Right lung (tissue), 10 donors: ENCODE measurements around the gene TMEM203. TPM values are rescaled to one million over a fixed set of nuclear protein-coding genes. Genes with fewer than 3 reads are reported as not detected.

Experiments used
- DNase-seq, 2 donors: peaks; one replicate each; pipeline ENCODE4 v3.0.0-alpha.2; 2013
- long read RNA-seq, 8 donors: transcript quantifications; one replicate each; lab custom pipeline, GENCODE V29; 2026
- polyA plus RNA-seq, 5 donors: library from polyadenylated mRNA; unstranded; fragments of 120-200 nt; gene quantifications; one replicate each; pipeline versions ENCODE4 v1.2.1 to v1.2.3, GENCODE V29; 2013; ENCODE audit warnings: inconsistent platforms in 1 of 5, low replicate concordance in 1 of 5; ENCODE audit not compliant: insufficient read length in 5 of 5, insufficient read depth in 1 of 5

The TMEM203 gene, protein sequence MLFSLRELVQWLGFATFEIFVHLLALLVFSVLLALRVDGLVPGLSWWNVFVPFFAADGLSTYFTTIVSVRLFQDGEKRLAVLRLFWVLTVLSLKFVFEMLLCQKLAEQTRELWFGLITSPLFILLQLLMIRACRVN
- polyA plus RNA-seq: 10 to 100 TPM; 31.5 to 40.1 (median 35.4) TPM
- long read RNA-seq, donor 1, transcript TMEM203-201 (1 exons, 1,557 nt): major isoform, 63 of 63 reads
- long read RNA-seq, donor 1, partial matches to known transcripts: 0 of 63 reads
- long read RNA-seq, donor 1, other reads (novel, unspliced or antisense): 0 of 63 reads
- long read RNA-seq, donor 2, transcript TMEM203-201 (1 exons, 1,557 nt): major isoform, 35 of 35 reads
- long read RNA-seq, donor 2, partial matches to known transcripts: 0 of 35 reads
- long read RNA-seq, donor 2, other reads (novel, unspliced or antisense): 0 of 35 reads
- long read RNA-seq, donor 3, transcript TMEM203-201 (1 exons, 1,557 nt): major isoform, 43 of 43 reads
- long read RNA-seq, donor 3, partial matches to known transcripts: 0 of 43 reads
- long read RNA-seq, donor 3, other reads (novel, unspliced or antisense): 0 of 43 reads
- long read RNA-seq, donor 4, transcript TMEM203-201 (1 exons, 1,557 nt): major isoform, 17 of 17 reads
- long read RNA-seq, donor 4, partial matches to known transcripts: 0 of 17 reads
- long read RNA-seq, donor 4, other reads (novel, unspliced or antisense): 0 of 17 reads
- long read RNA-seq, donor 5, transcript TMEM203-201 (1 exons, 1,557 nt): major isoform, 40 of 40 reads
- long read RNA-seq, donor 5, partial matches to known transcripts: 0 of 40 reads
- long read RNA-seq, donor 5, other reads (novel, unspliced or antisense): 0 of 40 reads
- long read RNA-seq, donor 6, transcript TMEM203-201 (1 exons, 1,557 nt): major isoform, 49 of 49 reads
- long read RNA-seq, donor 6, partial matches to known transcripts: 0 of 49 reads
- long read RNA-seq, donor 6, other reads (novel, unspliced or antisense): 0 of 49 reads
- long read RNA-seq, donor 7, transcript TMEM203-201 (1 exons, 1,557 nt): major isoform, 35 of 35 reads
- long read RNA-seq, donor 7, partial matches to known transcripts: 0 of 35 reads
- long read RNA-seq, donor 7, other reads (novel, unspliced or antisense): 0 of 35 reads
- long read RNA-seq, donor 8, transcript TMEM203-201 (1 exons, 1,557 nt): major isoform, 19 of 19 reads
- long read RNA-seq, donor 8, partial matches to known transcripts: 0 of 19 reads
- long read RNA-seq, donor 8, other reads (novel, unspliced or antisense): 0 of 19 reads

DNA sequence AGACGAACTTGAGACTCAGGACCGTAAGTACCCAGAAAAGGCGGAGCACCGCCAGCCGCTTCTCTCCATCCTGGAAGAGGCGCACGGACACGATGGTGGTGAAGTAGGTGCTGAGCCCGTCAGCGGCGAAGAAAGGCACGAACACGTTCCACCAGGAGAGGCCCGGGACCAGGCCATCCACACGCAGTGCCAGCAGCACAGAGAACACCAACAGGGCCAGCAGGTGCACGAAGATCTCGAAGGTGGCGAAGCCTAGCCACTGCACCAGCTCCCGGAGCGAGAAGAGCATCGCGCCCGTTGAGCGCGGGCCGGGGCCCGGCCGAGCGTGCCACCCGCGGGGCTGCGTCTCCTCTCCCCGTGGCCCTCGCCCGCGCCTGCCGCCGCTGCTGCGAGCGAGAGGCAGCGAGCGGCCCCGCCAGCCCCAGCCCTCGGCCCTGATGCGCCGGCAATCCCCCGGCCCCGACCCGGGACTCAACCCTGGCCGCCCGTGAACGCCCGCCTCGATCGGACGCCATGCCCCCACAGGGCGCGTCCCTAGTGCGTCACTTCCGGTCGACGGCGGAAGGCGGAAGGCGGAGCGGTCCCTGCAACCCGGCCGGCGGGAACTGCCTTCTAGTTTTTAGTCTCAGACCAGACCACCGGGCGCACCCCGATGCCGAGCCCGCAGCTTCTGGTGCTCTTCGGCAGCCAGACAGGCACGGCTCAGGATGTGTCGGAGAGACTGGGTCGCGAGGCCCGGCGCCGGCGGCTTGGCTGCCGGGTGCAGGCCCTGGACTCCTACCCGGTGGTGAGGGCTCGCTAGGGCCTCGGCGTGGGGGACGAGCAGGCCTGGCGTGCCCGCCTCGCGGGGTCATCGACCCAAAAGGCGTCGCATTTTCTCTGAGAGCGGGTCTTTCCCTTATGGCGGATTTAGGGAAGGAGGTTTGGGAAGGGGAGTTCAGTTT, at the start of gene TMEM203, which contains the start of gene NDOR1:
Gene TMEM203, minus strand, starts transcription at position 523 of the 944 bp plus-strand sequence. Its CDS starts 234 bp downstream, at position 289.
Gene NDOR1, plus strand, starts transcription at position 575 of the 944 bp plus-strand sequence. Its CDS starts 78 bp downstream, at position 653.
- peak; percentile 83 to 85 for DNase-seq

DNA sequence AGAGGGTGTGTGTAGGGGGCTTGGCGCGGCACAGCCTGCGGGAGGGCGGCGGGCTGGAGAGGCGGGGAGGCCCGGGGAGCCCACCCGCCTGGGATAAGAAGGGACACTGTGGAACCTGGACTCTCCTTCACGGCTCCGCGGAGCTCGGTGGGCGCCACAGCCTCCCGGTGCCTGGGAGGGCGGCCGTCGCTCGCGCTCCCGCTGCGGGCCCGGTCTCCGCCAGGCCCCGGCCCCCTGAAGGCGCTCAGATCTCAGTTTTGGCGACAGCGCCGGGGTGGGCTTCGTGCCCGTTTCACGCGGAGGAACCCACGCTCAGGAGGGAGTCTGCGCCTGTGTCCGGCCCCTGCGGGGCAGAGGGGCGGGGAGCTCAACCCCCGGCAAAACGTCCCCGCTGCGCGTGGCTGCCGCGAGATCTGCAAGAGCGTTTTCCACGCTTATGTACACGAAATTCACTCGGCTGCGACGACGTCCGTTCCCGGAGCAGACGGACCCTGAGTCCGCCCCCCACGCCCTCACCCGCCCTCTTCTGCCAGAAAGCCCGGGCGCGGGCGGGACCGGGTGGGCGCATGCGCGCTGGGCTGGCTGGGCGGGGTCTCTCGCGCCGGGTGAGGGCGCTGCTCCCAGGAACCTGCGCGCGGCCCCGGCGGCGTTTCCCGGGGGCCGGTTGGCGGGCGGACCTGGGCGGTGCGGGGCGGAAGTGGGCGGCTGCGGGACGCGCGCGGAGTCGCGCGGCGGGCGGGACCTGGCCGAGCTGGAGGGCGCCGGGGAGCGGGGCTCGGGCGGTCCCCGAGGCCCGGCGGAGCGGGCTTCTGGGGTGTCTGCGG, 49.4 kb upstream of the TMEM203 start, which contains the start of gene NELFB:
Gene NELFB, plus strand, starts transcription at position 704 of the 824 bp plus-strand sequence.
- peak; percentile 92 to 93 for DNase-seq

DNA sequence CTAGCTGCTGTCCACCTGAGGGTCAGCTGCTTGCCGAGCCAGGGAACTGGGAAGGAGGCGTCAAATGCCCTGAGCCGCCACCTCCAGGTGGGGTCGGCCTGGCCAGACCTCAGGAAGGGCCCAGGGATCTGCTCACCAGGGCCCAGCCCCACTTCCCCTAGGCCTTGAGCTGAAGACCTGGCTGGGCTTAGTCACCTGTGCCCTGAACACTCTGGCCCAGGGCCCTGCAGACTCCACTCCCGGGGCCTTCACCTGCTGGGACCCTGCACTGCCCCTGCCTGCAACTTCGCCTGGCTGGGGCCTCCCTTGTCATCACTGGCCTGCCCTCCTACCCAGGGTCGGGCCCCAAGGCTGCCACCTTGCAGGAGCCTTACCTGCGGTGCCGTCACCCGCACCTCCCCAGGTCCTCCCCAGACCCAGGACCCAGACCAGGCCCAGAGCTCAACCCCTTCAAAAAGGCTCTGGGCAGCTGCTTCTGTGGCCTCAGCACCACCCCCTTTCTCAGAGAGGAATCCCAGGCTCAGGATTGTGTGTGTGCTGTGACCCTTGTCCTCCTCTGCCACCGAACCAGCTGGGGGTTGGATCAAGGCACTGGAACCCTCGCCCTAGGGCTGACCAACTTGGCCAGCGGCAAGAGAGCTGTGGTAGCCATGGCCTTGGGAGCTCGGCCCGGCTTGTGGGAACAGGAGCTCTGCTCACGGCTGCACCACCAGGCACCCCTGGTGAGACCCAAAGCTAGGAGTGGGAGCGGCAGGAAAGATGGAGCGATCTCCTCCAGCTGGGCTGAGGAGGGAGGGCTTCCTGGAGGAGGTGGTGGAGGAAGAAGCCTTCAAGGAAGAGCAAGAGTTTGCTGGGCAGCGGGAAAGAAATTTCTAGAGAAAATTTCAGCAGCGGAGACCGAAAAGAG, 48.5 kb upstream of the TMEM203 start:
- DNase-seq: no peak

GRCh38 chr9:137252555-137253506, 47.4 kb upstream of the TMEM203 start:
- DNase-seq: no peak

DNA sequence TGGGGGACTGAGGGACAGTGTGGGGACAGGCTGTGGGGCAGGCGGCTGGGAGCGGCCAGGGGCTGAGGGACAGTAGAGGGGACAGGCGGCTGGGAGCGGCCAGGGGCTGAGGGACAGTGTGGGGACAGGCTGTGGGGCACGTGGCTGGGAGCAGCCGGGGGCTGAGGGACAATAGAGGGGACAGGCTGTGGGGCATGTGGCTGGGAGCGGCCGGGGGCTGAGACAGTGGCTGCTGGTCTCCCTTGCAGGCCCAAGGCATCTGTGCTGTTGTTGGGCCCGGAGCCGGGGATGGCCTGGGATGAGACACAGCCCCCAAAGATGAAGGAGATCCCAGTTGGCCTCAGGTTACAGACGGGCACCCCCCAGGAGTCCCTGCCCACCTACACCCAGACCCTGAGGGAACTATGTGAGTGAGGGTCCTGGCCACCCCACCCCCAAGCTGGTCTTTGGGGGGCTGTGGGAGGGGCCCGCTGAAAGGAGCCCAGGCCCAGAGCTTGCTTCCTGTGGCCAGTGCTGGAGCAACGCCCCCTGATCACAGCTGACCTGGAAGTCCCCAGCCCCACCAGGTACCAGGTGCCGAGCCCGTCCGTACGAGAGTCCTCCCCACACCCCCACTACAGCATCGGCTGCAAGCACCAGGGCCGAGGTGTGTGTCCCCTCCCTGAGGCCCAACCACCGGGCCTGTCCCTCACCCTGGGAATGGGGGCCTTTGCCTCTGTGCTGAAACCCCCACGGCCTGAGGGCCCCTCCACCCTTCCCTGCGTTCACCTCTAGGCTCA, 46.2 kb upstream of the TMEM203 start:
- DNase-seq: no peak

DNA sequence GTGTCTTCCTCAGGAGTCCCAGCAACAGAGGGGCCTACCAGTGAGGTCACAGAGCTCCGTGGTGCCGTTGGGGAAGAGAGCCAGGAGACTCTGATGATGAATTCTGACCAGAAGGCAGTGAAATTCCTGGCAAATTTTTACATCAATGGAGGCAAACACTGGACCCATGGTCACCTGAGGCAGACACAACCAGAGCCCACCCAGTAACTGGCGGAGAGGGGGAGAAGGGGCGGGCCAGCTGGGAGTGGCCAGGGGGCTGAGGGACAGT, 45.7 kb upstream of the TMEM203 start, which contains the start of gene STPG3:
Gene STPG3, plus strand, starts transcription at position 93 of the 268 bp plus-strand sequence. Its CDS starts 1 bp downstream, at position 94.
- no peak for DNase-seq

GRCh38 chr9:137250329-137251193, 45.1 kb upstream of the TMEM203 start:
- DNase-seq: no peak

DNA sequence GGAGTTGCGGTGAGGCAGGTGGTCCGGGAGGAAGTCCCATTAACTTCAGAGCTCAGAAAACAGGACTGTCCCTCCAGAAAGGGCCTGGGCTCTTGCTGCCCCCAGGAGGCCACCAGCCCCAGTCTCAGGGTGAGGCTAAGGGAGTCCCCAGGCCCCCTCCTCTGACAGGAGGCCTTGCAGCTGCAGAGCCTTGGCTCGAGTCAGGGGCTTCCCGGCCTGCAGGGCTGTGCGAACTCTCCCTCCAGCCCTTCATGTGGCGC, 42.4 kb upstream of the TMEM203 start:
- no peak for DNase-seq

- DNase-seq: no peak
These were observed 41.9 kb upstream of the TMEM203 start for GRCh38 chr9:137247135-137247915.

GRCh38 chr9:137245450-137246421, 40.3 kb upstream of the TMEM203 start:
- DNase-seq: no peak

- DNase-seq: no peak
These were observed 39.3 kb upstream of the TMEM203 start for GRCh38 chr9:137244486-137245449.
